ENCODE data around the gene PERM1.
A peak's percentile ranks its signal among the peaks of the same experiment; 100 is the strongest.
"Not testable (repeated sequence)": the region's sequence is repeated elsewhere in the genome, so short reads cannot be mapped to it uniquely, and the experiment has no call there.

PERM1 gene

GRCh38 chr1:981955-982558 lies at the start of gene PERM1:
PERM1 (minus strand) TSS chr1:982093; CDS start chr1:981029, 1,064 bp downstream.
- Mint-ChIP-seq H3K27me3 (peaks cover 7% of the 10 kb centered on the region), H3K36me3 (no peaks in the 10 kb centered on the region), H3K4me3 (no peak within 1 kb of the TSS), H3K4me1 (no peaks in the 10 kb centered on the region), H3K27ac (no peak within 1 kb of the TSS), H3K9me3 (no peaks in the 10 kb centered on the region)

- not testable (repeated sequence) for H3K27ac Mint-ChIP-seq, H3K27me3 Mint-ChIP-seq, H3K4me1 Mint-ChIP-seq, H3K9me3 Mint-ChIP-seq, H3K36me3 Mint-ChIP-seq, H3K4me3 Mint-ChIP-seq
Measured at GRCh38 chr1:1030867-1031658, 49.2 kb upstream of the PERM1 start.

GRCh38 chr1:1027791-1028190 lies 45.9 kb upstream of the PERM1 start:
- Mint-ChIP-seq H3K27ac (no peak overlapping the region), H3K4me1 (peaks cover 5% of the 10 kb centered on the region), H3K36me3 (no peaks in the 10 kb centered on the region), H3K4me3 (no peak overlapping the region), H3K27me3 (no peaks in the 10 kb centered on the region), H3K9me3 (no peaks in the 10 kb centered on the region)

DNA sequence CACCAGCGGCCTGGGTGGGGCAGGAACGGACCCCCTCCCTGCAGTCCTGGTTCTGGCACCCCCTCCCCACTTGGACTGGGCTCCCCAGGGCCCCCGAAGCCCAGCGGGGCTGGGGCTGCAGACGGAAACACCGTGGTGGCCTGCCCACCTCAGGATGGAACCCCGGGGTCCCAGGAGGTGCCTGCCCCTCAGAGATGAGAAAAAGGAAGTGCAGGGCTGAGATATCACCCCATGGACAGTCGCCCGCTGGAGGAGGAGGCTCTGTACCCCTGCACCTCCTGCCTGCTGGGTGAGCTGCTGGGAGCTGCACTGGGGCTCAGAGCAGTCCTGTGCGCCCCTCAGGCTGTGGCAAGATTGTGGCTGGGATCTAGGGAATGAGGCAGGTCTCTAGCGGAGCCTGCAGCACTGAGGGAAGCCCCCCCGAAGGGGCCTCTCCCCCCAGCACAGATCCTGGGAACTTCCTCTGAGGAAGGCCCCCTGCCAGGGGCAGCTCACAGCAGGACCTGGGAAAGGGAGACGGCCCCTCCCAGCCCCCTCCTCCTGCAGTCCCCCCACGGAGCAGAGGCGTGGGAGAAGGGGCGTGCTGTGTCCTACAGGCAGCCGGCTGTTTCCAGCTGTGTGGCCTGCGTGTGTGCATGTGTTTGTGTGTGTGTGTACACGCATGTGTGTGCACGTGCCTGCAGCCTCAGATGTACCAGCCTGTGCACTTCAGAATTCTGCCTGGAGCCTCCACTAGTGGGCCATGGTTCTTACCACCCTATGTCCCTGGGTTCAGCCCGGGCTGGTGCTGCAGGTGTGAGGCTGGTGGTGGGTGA lies 44.9 kb upstream of the PERM1 start:
- H3K27me3 Mint-ChIP-seq = no peaks in the 10 kb centered on the region
- H3K36me3 Mint-ChIP-seq = no peaks in the 10 kb centered on the region
- no peak overlapping the region for H3K27ac Mint-ChIP-seq
- H3K9me3 Mint-ChIP-seq = no peaks in the 10 kb centered on the region
- peaks cover 6% of the 10 kb centered on the region for H3K4me1 Mint-ChIP-seq
- H3K4me3 Mint-ChIP-seq = no peak overlapping the region

GRCh38 chr1:1025730-1026129 lies 43.8 kb upstream of the PERM1 start:
- Mint-ChIP-seq H3K27ac (no peak overlapping the region), H3K4me3 (no peak overlapping the region), H3K9me3 (no peaks in the 10 kb centered on the region), H3K27me3 (no peaks in the 10 kb centered on the region), H3K36me3 (no peaks in the 10 kb centered on the region), H3K4me1 (peaks cover 6% of the 10 kb centered on the region)

DNA sequence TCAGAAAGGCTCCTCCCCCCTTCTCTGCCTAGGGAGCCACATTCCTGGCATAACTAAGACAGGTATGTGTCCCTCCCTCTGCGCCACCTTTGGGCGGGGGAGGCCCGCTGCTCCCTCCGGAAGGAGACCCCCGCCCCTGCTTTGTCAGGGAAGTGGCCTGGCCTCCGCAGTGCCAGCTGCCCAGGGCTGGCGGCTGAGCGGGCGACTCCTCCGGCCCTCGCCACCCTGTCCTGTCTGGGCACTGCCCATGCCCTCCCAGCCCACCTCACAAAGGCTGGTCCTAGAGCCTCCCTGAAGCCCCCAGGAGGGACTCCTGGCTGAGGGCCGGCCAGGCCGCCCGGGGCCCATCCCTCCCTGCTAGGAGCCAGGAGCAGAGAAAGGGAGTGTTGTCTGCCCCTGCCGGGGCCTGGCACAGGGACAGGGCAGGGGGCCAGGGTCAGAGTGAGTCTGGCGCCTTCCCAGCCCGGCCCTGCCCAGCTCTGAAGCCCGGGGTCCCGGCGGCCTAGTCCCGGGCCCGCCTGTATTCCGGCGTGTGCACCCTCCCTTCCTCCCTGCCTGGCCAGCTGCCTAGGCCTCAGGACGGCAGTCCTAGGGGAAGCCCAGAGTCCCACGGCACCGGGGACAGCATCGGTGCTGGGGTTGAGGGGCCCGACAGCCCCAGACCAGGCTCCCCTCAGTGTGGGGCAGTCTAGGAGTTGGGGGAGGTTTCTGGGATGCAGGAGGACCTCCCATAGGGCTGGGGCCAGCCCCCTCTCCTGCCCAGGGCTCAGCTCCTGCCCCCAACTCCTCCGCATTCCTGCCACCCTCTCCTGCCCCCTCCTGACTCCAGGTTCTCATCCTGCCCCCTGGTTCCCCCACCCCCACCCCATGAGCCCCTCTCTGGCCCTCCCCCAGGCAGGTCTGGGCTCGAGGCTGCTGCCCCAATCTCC lies 43.1 kb upstream of the PERM1 start:
- Mint-ChIP-seq H3K9me3 (no peaks in the 10 kb centered on the region), H3K36me3 (no peaks in the 10 kb centered on the region), H3K4me1 (peaks cover 6% of the 10 kb centered on the region), H3K27me3 (no peaks in the 10 kb centered on the region), H3K27ac (no peak overlapping the region), H3K4me3 (no peak overlapping the region)

DNA sequence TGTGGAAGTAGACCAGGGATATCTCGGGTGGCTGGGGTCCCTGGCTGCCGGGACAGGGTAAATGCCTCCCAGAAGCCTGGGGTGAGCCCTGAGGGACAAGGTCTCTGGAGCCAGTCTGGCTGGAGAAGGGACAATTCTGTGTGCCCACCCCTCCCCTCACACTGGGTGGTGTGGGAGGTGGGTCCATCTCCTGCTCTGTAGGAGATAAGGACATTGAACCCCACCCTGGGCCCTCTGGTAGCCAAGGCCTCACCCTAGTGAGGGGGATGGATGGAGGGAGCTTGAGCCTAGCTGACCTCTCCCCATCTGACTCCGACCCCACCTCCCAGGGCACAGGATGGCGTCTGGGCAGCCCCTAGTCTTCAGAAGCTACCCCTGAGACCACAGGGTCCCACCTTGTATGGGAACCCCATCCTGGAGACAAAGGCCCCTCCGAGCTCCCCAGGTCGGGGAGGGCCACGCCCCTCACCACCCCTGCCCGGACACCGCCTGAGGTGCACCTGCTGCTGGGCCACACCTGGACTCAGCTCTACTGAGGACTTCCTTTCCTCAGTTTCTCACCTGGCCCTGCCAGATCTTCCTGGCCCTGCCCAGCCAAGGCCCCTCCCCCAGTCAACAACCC lies 42.4 kb upstream of the PERM1 start:
- H3K4me3 Mint-ChIP-seq = no peak overlapping the region
- no peaks in the 10 kb centered on the region for H3K36me3 Mint-ChIP-seq
- H3K9me3 Mint-ChIP-seq = no peaks in the 10 kb centered on the region
- no peak overlapping the region for H3K27ac Mint-ChIP-seq
- peaks cover 6% of the 10 kb centered on the region for H3K4me1 Mint-ChIP-seq
- no peaks in the 10 kb centered on the region for H3K27me3 Mint-ChIP-seq

- Mint-ChIP-seq H3K9me3 (no peaks in the 10 kb centered on the region), H3K4me3 (no peak overlapping the region), H3K27me3 (no peaks in the 10 kb centered on the region), H3K27ac (no peak overlapping the region), H3K36me3 (no peaks in the 10 kb centered on the region), H3K4me1 (peaks cover 6% of the 10 kb centered on the region)
Measured at GRCh38 chr1:1023700-1024099, 41.8 kb upstream of the PERM1 start.

- no peak overlapping the region for H3K27ac Mint-ChIP-seq
- no peak overlapping the region for H3K4me3 Mint-ChIP-seq
- H3K36me3 Mint-ChIP-seq = no peaks in the 10 kb centered on the region
- H3K9me3 Mint-ChIP-seq = no peaks in the 10 kb centered on the region
- no peaks in the 10 kb centered on the region for H3K27me3 Mint-ChIP-seq
- peaks cover 9% of the 10 kb centered on the region for H3K4me1 Mint-ChIP-seq
Measured at GRCh38 chr1:1022302-1023009, 40.6 kb upstream of the PERM1 start.

DNA sequence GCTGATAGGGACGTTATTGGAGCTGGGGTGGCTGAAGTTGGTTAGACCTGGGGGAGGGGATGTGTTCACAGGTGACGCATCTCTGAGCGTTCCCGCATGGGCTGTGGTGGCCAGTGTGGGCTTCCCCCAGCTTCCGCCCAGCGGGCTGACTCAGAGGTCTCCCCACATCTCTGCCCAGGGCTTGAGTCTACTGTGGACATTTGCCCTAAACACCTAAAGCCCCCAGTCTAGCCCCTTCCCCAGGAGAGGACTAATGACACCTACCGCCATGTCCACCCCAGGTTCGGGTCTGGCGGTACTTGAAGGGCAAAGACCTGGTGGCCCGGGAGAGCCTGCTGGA lies 40.0 kb upstream of the PERM1 start:
- H3K4me3 Mint-ChIP-seq = peak overlapping the region; percentile 15
- no peaks in the 10 kb centered on the region for H3K36me3 Mint-ChIP-seq
- H3K27ac Mint-ChIP-seq = no peak overlapping the region
- H3K4me1 Mint-ChIP-seq = peaks cover 13% of the 10 kb centered on the region
- H3K27me3 Mint-ChIP-seq = no peaks in the 10 kb centered on the region
- no peaks in the 10 kb centered on the region for H3K9me3 Mint-ChIP-seq

DNA sequence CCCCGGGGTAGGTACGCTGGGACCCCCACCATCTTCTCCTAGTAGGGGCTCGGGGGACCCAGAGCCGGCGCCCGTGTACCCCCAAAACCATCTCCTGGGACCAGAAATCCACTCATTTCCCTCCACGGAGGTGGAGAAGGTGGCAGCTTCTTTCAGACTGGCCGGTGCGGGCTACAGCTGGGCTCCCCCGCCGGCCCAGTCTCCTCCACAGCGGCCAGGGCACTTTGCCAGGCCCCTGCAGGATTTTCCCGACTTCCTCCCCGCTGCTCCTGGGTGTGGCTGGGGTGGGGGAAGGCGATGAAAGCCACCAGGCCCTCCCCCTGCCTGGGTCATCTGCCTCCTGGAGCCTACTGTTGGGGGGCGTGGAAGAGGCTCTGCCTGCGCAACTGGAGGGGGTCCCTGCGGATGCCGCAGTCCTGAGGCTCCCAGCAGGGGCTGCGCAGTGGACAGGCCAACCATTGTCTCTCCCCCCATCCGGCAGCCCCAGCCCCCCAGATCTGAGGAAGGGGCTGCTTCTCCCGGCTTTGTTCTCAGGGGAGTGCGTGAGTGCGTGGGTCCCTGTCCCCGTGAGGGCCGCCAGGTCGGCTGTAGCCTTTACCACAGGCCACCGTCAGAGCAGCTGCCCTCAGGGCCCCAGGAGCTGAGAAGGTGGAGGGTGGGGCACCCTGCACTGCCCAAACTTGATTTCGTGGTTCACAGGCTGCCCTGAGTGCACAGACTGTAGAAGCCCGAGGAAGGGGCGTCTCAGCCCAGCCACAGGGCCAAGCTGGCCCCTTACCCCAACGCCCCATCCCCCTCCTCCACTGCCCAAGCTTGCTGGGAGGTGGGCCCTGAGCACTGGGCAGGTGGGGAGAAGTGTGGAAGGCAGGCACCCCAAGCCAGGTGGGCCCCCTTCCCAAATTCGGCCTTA lies 39.4 kb upstream of the PERM1 start:
- Mint-ChIP-seq H3K27me3 (no peaks in the 10 kb centered on the region), H3K27ac (no peak overlapping the region), H3K4me3 (no peak overlapping the region), H3K36me3 (no peaks in the 10 kb centered on the region), H3K9me3 (no peaks in the 10 kb centered on the region), H3K4me1 (peaks cover 13% of the 10 kb centered on the region)

GRCh38 chr1:1020415-1021009 lies 38.6 kb upstream of the PERM1 start:
- Mint-ChIP-seq H3K36me3 (no peaks in the 10 kb centered on the region), H3K4me3 (no peak overlapping the region), H3K27me3 (no peaks in the 10 kb centered on the region), H3K4me1 (peaks cover 13% of the 10 kb centered on the region), H3K27ac (no peak overlapping the region), H3K9me3 (no peaks in the 10 kb centered on the region)

DNA sequence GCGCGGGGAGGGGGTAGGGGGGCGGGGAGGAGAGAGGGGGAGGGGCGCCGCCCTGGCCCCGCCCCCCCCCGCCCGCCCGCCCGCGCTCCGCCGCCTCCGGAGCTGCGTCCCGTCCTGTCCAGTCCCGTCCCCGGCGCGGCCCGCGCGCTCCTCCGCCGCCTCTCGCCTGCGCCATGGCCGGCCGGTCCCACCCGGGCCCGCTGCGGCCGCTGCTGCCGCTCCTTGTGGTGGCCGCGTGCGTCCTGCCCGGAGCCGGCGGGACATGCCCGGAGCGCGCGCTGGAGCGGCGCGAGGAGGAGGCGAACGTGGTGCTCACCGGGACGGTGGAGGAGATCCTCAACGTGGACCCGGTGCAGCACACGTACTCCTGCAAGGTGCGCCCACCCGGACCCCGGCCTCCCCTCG lies 38.1 kb upstream of the PERM1 start, which contains the start of gene AGRN:
Gene AGRN (plus strand): TSS at position 121 of the 405 bp plus-strand sequence. CDS start 53 bp downstream, at position 174.
- Mint-ChIP-seq H3K27ac (no peak within 1 kb of the TSS), H3K36me3 (no peaks in the 10 kb centered on the region), H3K4me1 (peaks cover 13% of the 10 kb centered on the region), H3K4me3 (peak within 1 kb of the TSS; percentile 64), H3K9me3 (no peaks in the 10 kb centered on the region), H3K27me3 (no peaks in the 10 kb centered on the region)
